Astrocyte (in vitro differentiated cells and primary cell): ENCODE results near the gene COL3A1. TPM values are rescaled to one million over a fixed set of nuclear protein-coding genes. Genes with fewer than 3 reads are reported as not detected.

Source experiments
- DNase-seq: peaks from one replicate; pipeline ENCODE4 v3.0.0-alpha.2; 2010; ENCODE audit warnings: low read depth
- FAIRE-seq: peaks from 2 replicates; lab custom pipeline; 2011; peaks lifted over from hg19 to GRCh38; lab: Jason Lieb, UNC
- H2AFZ ChIP-seq: 2 replicates; pipeline ENCODE4 v1.6.0; 2012; ENCODE audit warnings: low read depth, low read length, inconsistent platforms
- H3K27ac ChIP-seq: 2 replicates; pipeline ENCODE4 v1.5.1; 2011; ENCODE audit warnings: low read depth, low read length, inconsistent platforms
- H3K27me3 ChIP-seq: 2 replicates; pipeline ENCODE4 v1.6.0; 2011; ENCODE audit warnings: low read length, inconsistent platforms; ENCODE audit not compliant: insufficient read depth
- H3K36me3 ChIP-seq: 2 replicates; pipeline ENCODE4 v1.5.1; 2011; ENCODE audit warnings: low read length, inconsistent platforms; ENCODE audit not compliant: insufficient read depth
- H3K4me1 ChIP-seq: 2 replicates; pipeline ENCODE4 v1.5.1; 2011; ENCODE audit warnings: low read length, inconsistent platforms; ENCODE audit not compliant: insufficient read depth
- H3K4me2 ChIP-seq: 2 replicates; pipeline ENCODE4 v1.6.0; 2012; ENCODE audit warnings: low read length, inconsistent platforms
- H3K4me3 ChIP-seq: 2 replicates; pipeline ENCODE4 v1.5.1; 2011; ENCODE audit warnings: low read depth, mild to moderate bottlenecking, low read length, inconsistent platforms; ENCODE audit not compliant: insufficient read depth
- H3K79me2 ChIP-seq: 2 replicates; pipeline ENCODE4 v1.6.0; 2012; ENCODE audit warnings: mild to moderate bottlenecking, low read length, inconsistent platforms; ENCODE audit not compliant: insufficient read depth
- H3K9ac ChIP-seq: 2 replicates; pipeline ENCODE4 v1.6.0; 2012; ENCODE audit warnings: mild to moderate bottlenecking, low read length, inconsistent platforms
- H3K9me3 ChIP-seq: 2 replicates; pipeline ENCODE4 v1.5.1; 2012; ENCODE audit warnings: low read depth, mild to moderate bottlenecking, low read length, inconsistent platforms; ENCODE audit not compliant: insufficient read depth
- H4K20me1 ChIP-seq: 2 replicates; pipeline ENCODE4 v1.6.0; 2012; ENCODE audit warnings: low read length, inconsistent platforms; ENCODE audit not compliant: insufficient read depth
- H3K27ac Mint-ChIP-seq: one replicate; pipeline ENCODE4 v1.8.0; 2021; ENCODE audit warnings: mild to moderate bottlenecking, mixed read lengths; ENCODE audit not compliant: unreplicated experiment
- H3K27me3 Mint-ChIP-seq: one replicate; pipeline ENCODE4 v1.8.0; 2021; ENCODE audit warnings: low read depth, mixed read lengths; ENCODE audit not compliant: unreplicated experiment
- H3K36me3 Mint-ChIP-seq: one replicate; pipeline ENCODE4 v1.8.0; 2021; ENCODE audit warnings: low read depth, mixed read lengths; ENCODE audit not compliant: unreplicated experiment
- H3K4me1 Mint-ChIP-seq: one replicate; pipeline ENCODE4 v1.8.0; 2021; ENCODE audit warnings: low read depth, mixed read lengths; ENCODE audit not compliant: unreplicated experiment
- H3K4me3 Mint-ChIP-seq: one replicate; pipeline ENCODE4 v1.8.0; 2021; ENCODE audit warnings: mild to moderate bottlenecking, moderate library complexity, mixed read lengths; ENCODE audit not compliant: unreplicated experiment
- H3K9me3 Mint-ChIP-seq: one replicate; pipeline ENCODE4 v1.8.0; 2021; ENCODE audit warnings: mild to moderate bottlenecking, mixed read lengths; ENCODE audit not compliant: unreplicated experiment
- CTCF ChIP-seq: IDR thresholded peaks from 2 replicates; pipeline ENCODE4 v1.5.1; 2011; ENCODE audit warnings: low read depth, mild to moderate bottlenecking, inconsistent platforms, low read length, moderate library complexity; ENCODE audit not compliant: insufficient read depth
- EZH2 ChIP-seq: IDR thresholded peaks from 2 replicates; pipeline ENCODE4 v1.6.1; 2012; ENCODE audit warnings: mild to moderate bottlenecking, low read length, inconsistent platforms; ENCODE audit not compliant: insufficient read depth
- total RNA-seq: library from RNA; stranded (reverse); gene quantifications from 2 replicates; pipeline ENCODE4 v1.2.1, GENCODE V29; 2021

The COL3A1 gene
- total RNA-seq, 1 donor from 2014 or later = 350 TPM

GRCh38 chr2:189046320-189046719 lies 72.1 kb downstream of the COL3A1 start:
- H3K27ac ChIP-seq = no peak overlapping the region
- FAIRE-seq = no peak
- Mint-ChIP-seq H3K4me3 (no peak overlapping the region), H3K27ac (no peak overlapping the region), H3K27me3 (no peaks in the 10 kb centered on the region), H3K9me3 (no peaks in the 10 kb centered on the region), H3K36me3 (peaks cover 10% of the 10 kb centered on the region), H3K4me1 (peaks cover 9% of the 10 kb centered on the region)
- H3K79me2 ChIP-seq = no peaks in the 10 kb centered on the region
- H3K36me3 ChIP-seq = peaks cover 59% of the 10 kb centered on the region
- H3K4me3 ChIP-seq = no peak overlapping the region
- H3K9me3 ChIP-seq = no peaks in the 10 kb centered on the region
- DNase-seq = no peak
- no peak overlapping the region for H2AFZ ChIP-seq
- H3K4me1 ChIP-seq = no peaks in the 10 kb centered on the region
- H3K27me3 ChIP-seq = no peaks in the 10 kb centered on the region
- H3K4me2 ChIP-seq = no peak overlapping the region
- H4K20me1 ChIP-seq = no peaks in the 10 kb centered on the region
- H3K9ac ChIP-seq = no peak overlapping the region
- TF ChIP-seq CTCF = no peak
- TF ChIP-seq EZH2 = no peak

GRCh38 chr2:189047171-189047888 lies 73.2 kb downstream of the COL3A1 start:
- no peaks in the 10 kb centered on the region for H3K4me1 ChIP-seq
- Mint-ChIP-seq H3K36me3 (peaks cover 8% of the 10 kb centered on the region), H3K4me1 (peaks cover 9% of the 10 kb centered on the region), H3K27ac (no peak overlapping the region), H3K27me3 (no peaks in the 10 kb centered on the region), H3K4me3 (no peak overlapping the region), H3K9me3 (no peaks in the 10 kb centered on the region)
- FAIRE-seq (no peak), DNase-seq (no peak)
- no peak overlapping the region for H3K4me3 ChIP-seq
- no peak for TF ChIP-seq EZH2
- no peak for TF ChIP-seq CTCF
- H3K36me3 ChIP-seq = peaks cover 67% of the 10 kb centered on the region
- no peaks in the 10 kb centered on the region for H4K20me1 ChIP-seq
- no peak overlapping the region for H3K9ac ChIP-seq
- no peaks in the 10 kb centered on the region for H3K79me2 ChIP-seq
- no peak overlapping the region for H3K27ac ChIP-seq
- H3K4me2 ChIP-seq = no peak overlapping the region
- no peaks in the 10 kb centered on the region for H3K9me3 ChIP-seq
- H3K27me3 ChIP-seq = no peaks in the 10 kb centered on the region
- H2AFZ ChIP-seq = no peak overlapping the region

- H3K27me3 Mint-ChIP-seq = no peaks in the 10 kb centered on the region
- TF ChIP-seq EZH2 (no peak), CTCF (no peak)
- no peak overlapping the region for H2AFZ ChIP-seq
- H3K4me3 Mint-ChIP-seq = no peak overlapping the region
- H3K9me3 ChIP-seq = no peaks in the 10 kb centered on the region
- H3K27ac Mint-ChIP-seq = no peak overlapping the region
- H3K4me1 ChIP-seq = no peaks in the 10 kb centered on the region
- no peak overlapping the region for H3K9ac ChIP-seq
- peaks cover 9% of the 10 kb centered on the region for H3K4me1 Mint-ChIP-seq
- no peak overlapping the region for H3K27ac ChIP-seq
- no peak for DNase-seq
- no peaks in the 10 kb centered on the region for H3K79me2 ChIP-seq
- no peak for FAIRE-seq
- peaks cover 67% of the 10 kb centered on the region for H3K36me3 ChIP-seq
- H3K4me2 ChIP-seq = no peak overlapping the region
- no peak overlapping the region for H3K4me3 ChIP-seq
- no peaks in the 10 kb centered on the region for H3K27me3 ChIP-seq
- no peaks in the 10 kb centered on the region for H3K9me3 Mint-ChIP-seq
- H4K20me1 ChIP-seq = no peaks in the 10 kb centered on the region
- H3K36me3 Mint-ChIP-seq = peaks cover 8% of the 10 kb centered on the region
Observed at GRCh38 chr2:189048189-189048588, 74.0 kb downstream of the COL3A1 start.
